ENCODE measurements around the gene PDCD1LG2. TPM values are rescaled to one million over a fixed set of nuclear protein-coding genes. Genes with fewer than 3 reads are reported as not detected.
"Not testable (repeated sequence)": the region's sequence is repeated elsewhere in the genome, so short reads cannot be mapped to it uniquely, and the experiment has no call there.

PDCD1LG2 gene
- total RNA-seq, 1 donor from 2014 or later: 1.7 TPM

GRCh38 chr9:5493679-5494511, 16.4 kb upstream of the PDCD1LG2 start:
- Mint-ChIP-seq H3K4me3 (ENCODE audit: unreplicated experiment) (no peak overlapping the region), H3K27ac (ENCODE audit: unreplicated experiment) (no peak overlapping the region), H3K9me3 (ENCODE audit: unreplicated experiment) (no peaks in the 10 kb centered on the region), H3K27me3 (ENCODE audit: unreplicated experiment) (no peaks in the 10 kb centered on the region), H3K4me1 (ENCODE audit: unreplicated experiment) (peaks cover 8% of the 10 kb centered on the region), H3K36me3 (ENCODE audit: unreplicated experiment) (no peaks in the 10 kb centered on the region)
- no peak for DNase-seq (ENCODE audit: extremely low spot score, unreplicated experiment)
- TF ChIP-seq CTCF (IDR thresholded peaks at IDR 0.05): no peak

GRCh38 chr9:5494765-5495164, 15.6 kb upstream of the PDCD1LG2 start:
- not testable (repeated sequence) for H3K4me1 Mint-ChIP-seq (ENCODE audit: unreplicated experiment); H3K27me3 Mint-ChIP-seq (ENCODE audit: unreplicated experiment); H3K4me3 Mint-ChIP-seq (ENCODE audit: unreplicated experiment); H3K27ac Mint-ChIP-seq (ENCODE audit: unreplicated experiment); DNase-seq (ENCODE audit: extremely low spot score, unreplicated experiment); H3K9me3 Mint-ChIP-seq (ENCODE audit: unreplicated experiment); H3K36me3 Mint-ChIP-seq (ENCODE audit: unreplicated experiment)

GRCh38 chr9:5499157-5499556, 11.2 kb upstream of the PDCD1LG2 start:
- H3K27ac Mint-ChIP-seq (ENCODE audit: unreplicated experiment): no peak overlapping the region
- peaks cover 8% of the 10 kb centered on the region for H3K9me3 Mint-ChIP-seq (ENCODE audit: unreplicated experiment)

GRCh38 chr9:5499889-5500398, 10.4 kb upstream of the PDCD1LG2 start:
- peaks cover 14% of the 10 kb centered on the region for H3K9me3 Mint-ChIP-seq (ENCODE audit: unreplicated experiment)
- TF ChIP-seq CTCF (IDR thresholded peaks at IDR 0.05): no peak
- no peak overlapping the region for H3K27ac Mint-ChIP-seq (ENCODE audit: unreplicated experiment)
- no peak overlapping the region for H3K4me3 Mint-ChIP-seq (ENCODE audit: unreplicated experiment)
- no peaks in the 10 kb centered on the region for H3K36me3 Mint-ChIP-seq (ENCODE audit: unreplicated experiment)
- H3K27me3 Mint-ChIP-seq (ENCODE audit: unreplicated experiment): no peaks in the 10 kb centered on the region
- H3K4me1 Mint-ChIP-seq (ENCODE audit: unreplicated experiment): peaks cover 2% of the 10 kb centered on the region
- DNase-seq (ENCODE audit: extremely low spot score, unreplicated experiment): no peak

More at GRCh38 chr9:5499157-5499556, 11.2 kb upstream of the PDCD1LG2 start:
- DNase-seq (ENCODE audit: extremely low spot score, unreplicated experiment): no peak
- Mint-ChIP-seq H3K4me3 (ENCODE audit: unreplicated experiment) (no peak overlapping the region), H3K4me1 (ENCODE audit: unreplicated experiment) (peaks cover 3% of the 10 kb centered on the region), H3K27me3 (ENCODE audit: unreplicated experiment) (no peaks in the 10 kb centered on the region), H3K36me3 (ENCODE audit: unreplicated experiment) (no peaks in the 10 kb centered on the region)
- TF ChIP-seq CTCF (IDR thresholded peaks at IDR 0.05): no peak

- Mint-ChIP-seq H3K4me3 (ENCODE audit: unreplicated experiment) (no peak overlapping the region), H3K27me3 (ENCODE audit: unreplicated experiment) (no peaks in the 10 kb centered on the region), H3K27ac (ENCODE audit: unreplicated experiment) (no peak overlapping the region), H3K4me1 (ENCODE audit: unreplicated experiment) (peaks cover 2% of the 10 kb centered on the region), H3K9me3 (ENCODE audit: unreplicated experiment) (peaks cover 14% of the 10 kb centered on the region), H3K36me3 (ENCODE audit: unreplicated experiment) (no peaks in the 10 kb centered on the region)
- TF ChIP-seq CTCF (IDR thresholded peaks at IDR 0.05): no peak
- DNase-seq (ENCODE audit: extremely low spot score, unreplicated experiment): no peak
Measured at GRCh38 chr9:5500441-5501235, 9.7 kb upstream of the PDCD1LG2 start.
